GM12878 (cell line): ENCODE measurements around the gene HAGHL. TPM values are rescaled to one million over a fixed set of nuclear protein-coding genes. Genes with fewer than 3 reads are reported as not detected.

ENCODE experiments used
- ATAC-seq: fragments of 200-7000 bp; cut with Tn5 transposase; 3 replicates; pipeline ENCODE4 v1.9.1; 2020; ENCODE audit warnings: mild to moderate bottlenecking, moderate library complexity
- BruUV-seq: library from RNA; stranded (reverse); fragments of 400-500 nt; replicated peaks from 2 replicates; lab custom pipeline; 2021; lab: Mats Ljungman, UMichigan
- CTCF ChIA-PET: fragments of 300-600 bp; sonication (Branson Sonifier 250); formaldehyde crosslinking; extraction: SDS; loops from one replicate; lab custom pipeline; 2021; ENCODE audit warnings: inconsistent platforms; lab: Yijun Ruan, JAX
- POLR2A ChIA-PET: fragments of 350-600 bp; formaldehyde crosslinking; extraction: SDS; loops from one replicate; lab custom pipeline; 2021; ENCODE audit warnings: inconsistent platforms; lab: Charles Lee
- RAD21 ChIA-PET: fragments of 300-600 bp; sonication (Branson Sonifier 250); formaldehyde crosslinking; loops from one replicate; lab custom pipeline; 2023; ENCODE audit warnings: antibody characterized with exemption; ENCODE audit not compliant: unreplicated experiment; lab: Charles Lee
- SMC1A ChIA-PET: fragments of 300-600 bp; sonication (Branson Sonifier 250); formaldehyde crosslinking; loops from one replicate; lab custom pipeline; 2023; ENCODE audit not compliant: unreplicated experiment, uncharacterized antibody; lab: Charles Lee
- DNase-seq: peaks from one replicate; pipeline ENCODE4 v3.0.0-alpha.2; 2011; ENCODE audit warnings: low read depth, low spot score
- FAIRE-seq: peaks from 3 replicates; lab custom pipeline; 2011; peaks lifted over from hg19 to GRCh38; lab: Jason Lieb, UNC
- H2AFZ ChIP-seq: 2 replicates; pipeline ENCODE4 v1.6.0; 2011; ENCODE audit warnings: low read depth, low read length, control low read depth; ENCODE audit not compliant: control insufficient read depth
- H3K27ac ChIP-seq: 2 replicates; pipeline ENCODE4 v1.5.1; 2011; ENCODE audit warnings: control low read depth; ENCODE audit not compliant: control insufficient read depth, insufficient read depth
- H3K27me3 ChIP-seq, 2 experiments: replicated peaks in 1 of 2; 2 replicates each; pipeline versions ENCODE4 v1.6.0 to v1.6.1; 2011; ENCODE audit warnings: low read length in 1 of 2; ENCODE audit not compliant: control insufficient read depth in 2 of 2, insufficient read depth in 2 of 2
- H3K36me3 ChIP-seq, 2 experiments: 2 replicates each; pipeline ENCODE4 v1.5.1; 2011; ENCODE audit warnings: low read length in 1 of 2; ENCODE audit not compliant: control insufficient read depth in 2 of 2, insufficient read depth in 2 of 2
- H3K4me1 ChIP-seq: 2 replicates; pipeline ENCODE4 v1.6.1; 2011; ENCODE audit warnings: mild to moderate bottlenecking, low read length, moderate library complexity, mixed read lengths; ENCODE audit not compliant: control insufficient read depth, insufficient read depth
- H3K4me2 ChIP-seq: 2 replicates; pipeline ENCODE4 v1.6.0; 2011; ENCODE audit warnings: control low read depth; ENCODE audit not compliant: control insufficient read depth, insufficient read depth
- H3K4me3 ChIP-seq: fragments of 200-600 bp; sonication (generic); 2 replicates; pipeline ENCODE4 v1.5.1; 2016
- H3K79me2 ChIP-seq: 2 replicates; pipeline ENCODE4 v1.6.0; 2011; ENCODE audit warnings: low read length; ENCODE audit not compliant: control insufficient read depth, insufficient read depth
- H3K9ac ChIP-seq: 2 replicates; pipeline ENCODE4 v1.8.0; 2011; ENCODE audit warnings: low read length, control low read depth, mixed read lengths; ENCODE audit not compliant: control insufficient read depth, insufficient read depth
- H3K9me3 ChIP-seq: replicated peaks from 3 replicates; pipeline ENCODE4 v1.5.1; 2011; ENCODE audit warnings: mild to moderate bottlenecking, low read length; ENCODE audit not compliant: control insufficient read depth, insufficient read depth
- H4K20me1 ChIP-seq: 2 replicates; pipeline ENCODE4 v1.6.0; 2011; ENCODE audit not compliant: control insufficient read depth, insufficient read depth
- CHD4 ChIP-seq: fragments of 200-600 bp; sonication (generic); IDR thresholded peaks from 2 replicates; pipeline ENCODE4 v1.6.1; 2016; ENCODE audit warnings: mild to moderate bottlenecking
- CUX1 ChIP-seq: IDR thresholded peaks from 2 replicates; pipeline ENCODE4 v1.6.1; 2012; ENCODE audit warnings: improper control_type of control experiment, low read depth, low read length; ENCODE audit not compliant: insufficient replicate concordance
- MYB ChIP-seq: fragments of 150-350 bp; IDR thresholded peaks from 2 replicates; pipeline ENCODE4 v1.6.1; 2014; ENCODE audit warnings: mild to moderate bottlenecking, low read depth, low read length, borderline replicate concordance
- MYC ChIP-seq: IDR thresholded peaks from 2 replicates; pipeline ENCODE4 v1.6.1; 2011; ENCODE audit warnings: mild to moderate bottlenecking, low read length, moderate library complexity, inconsistent platforms; ENCODE audit not compliant: insufficient read depth, insufficient replicate concordance, insufficient read length, severe bottlenecking
- PRDM15 ChIP-seq: fragments of 450-650 bp; formaldehyde crosslinking; IDR thresholded peaks from 2 replicates; pipeline ENCODE4 v1.4.0; 2020; ENCODE audit warnings: mild to moderate bottlenecking, moderate library complexity
- RELA ChIP-seq: fragments of 450-650 bp; IDR thresholded peaks from 2 replicates; pipeline ENCODE4 v1.8.0; 2014; ENCODE audit warnings: borderline replicate concordance; ENCODE audit not compliant: partially characterized antibody
- RFX5 ChIP-seq: IDR thresholded peaks from 2 replicates; pipeline ENCODE4 v1.6.1; 2011; ENCODE audit warnings: low read depth, low read length, improper control_type of control experiment
- SPI1 ChIP-seq: IDR thresholded peaks from 2 replicates; pipeline ENCODE4 v1.6.1; 2011; ENCODE audit warnings: low read depth, mild to moderate bottlenecking, low read length, moderate library complexity, borderline replicate concordance; ENCODE audit not compliant: insufficient read depth
- WGBS: methylation state at CpG from one replicate; pipeline ENCODE4 v1.1.6; 2016; ENCODE audit warnings: low lambda C conversion rate; ENCODE audit not compliant: insufficient replicate concordance, insufficient coverage; ENCODE audit errors: missing lambda C conversion rate; 5-methylcytosine and 5-hydroxymethylcytosine counted together
- in situ Hi-C: fragments of 300-500 bp; cut with MboI; formaldehyde crosslinking; loops from 9 replicates; pipeline ENCODE4 v1.14.3; 2018; ENCODE audit warnings: mixed read lengths
- intact Hi-C: fragments of 100-400 bp; cut with micrococcal nuclease; formaldehyde crosslinking; loops from one replicate; pipeline ENCODE4 v1.14.2; 2022; ENCODE audit not compliant: unreplicated experiment
- polyA plus RNA-seq, 11 experiments: library from polyadenylated mRNA; depleted of rRNA in 4 of 11; unstranded in 6 of 11; stranded (reverse) in 5 of 11; fragments of >200 nt; fragmentation: Nextera tagmentation in 4 of 11; fragmentation: Illumina TruSeq in 1 of 11; extraction: Ambion mirVana in 4 of 11; extraction: Trizol in 1 of 11; gene quantifications; 1 replicate in 1 of 11; 2 replicates in 10 of 11; pipeline versions ENCODE4 v1.2.1 to v1.2.3, GENCODE V29; 2011 to 2016; ENCODE audit warnings: inconsistent platforms in 2 of 11, missing spikeins in 2 of 11, low read depth in 1 of 11
- total RNA-seq, 4 experiments: library from RNA; depleted of rRNA in 3 of 4; stranded (reverse); fragments of >200 nt in 3 of 4; fragmentation: Illumina TruSeq in 1 of 4; extraction: Trizol in 1 of 4; gene quantifications; 2 replicates each; pipeline versions ENCODE4 v1.2.1 to v1.2.3, GENCODE V29; 2013 to 2021
- TF ChIP-seq, protein P1 (sequence below): fragments of 450-650 bp; IDR thresholded peaks from 2 replicates; pipeline ENCODE4 v1.6.1; 2016; ENCODE audit warnings: mild to moderate bottlenecking

HAGHL gene
- total and polyA plus RNA-seq, 10 of the 15 experiments (the other 5 are each of a cell fraction or from before 2014, with no cell fraction given) = 0.23 to 44.6 (median 16.4) TPM

- no peaks in the 10 kb centered on the region for H4K20me1 ChIP-seq
- TF ChIP-seq CHD4 (no peak), RFX5 (no peak), CUX1 (no peak), RELA (no peak), MYC (no peak), PRDM15 (CRISPR knock-in tag) (no peak), MYB (no peak), SPI1 (no peak)
- TF ChIP-seq, protein P1, sequence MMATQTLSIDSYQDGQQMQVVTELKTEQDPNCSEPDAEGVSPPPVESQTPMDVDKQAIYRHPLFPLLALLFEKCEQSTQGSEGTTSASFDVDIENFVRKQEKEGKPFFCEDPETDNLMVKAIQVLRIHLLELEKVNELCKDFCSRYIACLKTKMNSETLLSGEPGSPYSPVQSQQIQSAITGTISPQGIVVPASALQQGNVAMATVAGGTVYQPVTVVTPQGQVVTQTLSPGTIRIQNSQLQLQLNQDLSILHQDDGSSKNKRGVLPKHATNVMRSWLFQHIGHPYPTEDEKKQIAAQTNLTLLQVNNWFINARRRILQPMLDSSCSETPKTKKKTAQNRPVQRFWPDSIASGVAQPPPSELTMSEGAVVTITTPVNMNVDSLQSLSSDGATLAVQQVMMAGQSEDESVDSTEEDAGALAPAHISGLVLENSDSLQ = no peak
- TF ChIP-seq, all 136 proteins: peak for 0
- no peak overlapping the region for H2AFZ ChIP-seq
- H3K4me3 ChIP-seq = no peak overlapping the region
- no peaks in the 10 kb centered on the region for H3K27me3 ChIP-seq
- CTCF ChIA-PET = no interaction called here
- in situ Hi-C loops (no loop called here), intact Hi-C loops (no loop called here)
- H3K4me2 ChIP-seq = no peak overlapping the region
- BruUV-seq = no TSS peak
- no peak overlapping the region for H3K27ac ChIP-seq
- no peak for ATAC-seq
- no peaks in the 10 kb centered on the region for H3K36me3 ChIP-seq
- no CpG with 5 or more reads among the region's 13 CpGs for WGBS
- H3K9ac ChIP-seq = no peak overlapping the region
- RAD21 ChIA-PET = no interaction called here
- SMC1A ChIA-PET = no interaction called here
- POLR2A ChIA-PET = no interaction called here
- no peaks in the 10 kb centered on the region for H3K4me1 ChIP-seq
- no peak for DNase-seq
- no peaks in the 10 kb centered on the region for H3K79me2 ChIP-seq
- no peaks in the 10 kb centered on the region for H3K9me3 ChIP-seq
- no peak for FAIRE-seq
These were observed 43.5 kb downstream of the HAGHL start for GRCh38 chr16:770411-770810.
